IMR-90 (cell line): Measurements from ENCODE around the gene YLPM1. TPM values are rescaled to one million over a fixed set of nuclear protein-coding genes. Genes with fewer than 3 reads are reported as not detected.
"Not testable (repeated sequence)": the region's sequence is repeated elsewhere in the genome, so short reads cannot be mapped to it uniquely, and the experiment has no call there.

Experiments used
- ATAC-seq: fragments of 200-7000 bp; cut with Tn5 transposase; 2 replicates; pipeline ENCODE4 v1.9.1; 2020; ENCODE audit warnings: low read depth, mild to moderate bottlenecking, moderate library complexity
- BruUV-seq: library from RNA; stranded (reverse); fragments of 400-500 nt; replicated peaks from 2 replicates; lab custom pipeline; 2021; lab: Mats Ljungman, UMichigan
- CTCF ChIA-PET: fragments of 300-600 bp; formaldehyde crosslinking; extraction: SDS; loops from one replicate; lab custom pipeline; 2021; ENCODE audit warnings: antibody characterized with exemption; lab: Yijun Ruan, JAX
- POLR2A ChIA-PET: fragments of 300-600 bp; sonication (Branson Sonifier 250); formaldehyde crosslinking; loops from one replicate; lab custom pipeline; 2022; ENCODE audit warnings: antibody characterized with exemption; ENCODE audit not compliant: unreplicated experiment; lab: Charles Lee
- DNase-seq: peaks from one replicate; pipeline ENCODE4 v3.0.0; 2013
- H2AFZ ChIP-seq: replicated peaks from 2 replicates; pipeline ENCODE3; 2013; ENCODE audit warnings: low read length, mild to moderate bottlenecking; ENCODE audit not compliant: poor library complexity
- H2AK5ac ChIP-seq: 2 replicates; pipeline ENCODE4 v1.6.1; 2013; ENCODE audit warnings: low read depth, low read length, inconsistent platforms
- H2AK9ac ChIP-seq: replicated peaks from 2 replicates; pipeline ENCODE3; 2013; ENCODE audit warnings: mild to moderate bottlenecking, low read depth, low read length, moderate library complexity; ENCODE audit not compliant: poor library complexity
- H2BK120ac ChIP-seq: 2 replicates; pipeline ENCODE4 v1.6.1; 2013; ENCODE audit warnings: low read depth, low read length, inconsistent platforms
- H2BK15ac ChIP-seq: 3 replicates; pipeline ENCODE4 v1.6.1; 2013; ENCODE audit warnings: low read depth, low read length, inconsistent platforms
- H2BK20ac ChIP-seq: 2 replicates; pipeline ENCODE4 v1.6.1; 2013; ENCODE audit warnings: low read depth, mild to moderate bottlenecking, inconsistent platforms, low read length, moderate library complexity
- H2BK5ac ChIP-seq: 2 replicates; pipeline ENCODE4 v1.6.1; 2013; ENCODE audit warnings: mild to moderate bottlenecking, low read depth, low read length, inconsistent platforms; ENCODE audit not compliant: poor library complexity, severe bottlenecking
- H3K14ac ChIP-seq: replicated peaks from 2 replicates; pipeline ENCODE4 v1.6.1; 2013; ENCODE audit warnings: low read depth, low read length, inconsistent platforms
- H3K18ac ChIP-seq: 2 replicates; pipeline ENCODE4 v1.6.1; 2013; ENCODE audit warnings: low read depth, low read length, control low read depth
- H3K23ac ChIP-seq: 2 replicates; pipeline ENCODE4 v1.6.1; 2013; ENCODE audit warnings: low read depth, low read length, inconsistent platforms
- H3K27ac ChIP-seq: 2 replicates; pipeline ENCODE4 v1.5.1; 2013; ENCODE audit warnings: mild to moderate bottlenecking, control low read depth, low read length; ENCODE audit not compliant: insufficient read depth
- H3K27me3 ChIP-seq: 2 replicates; pipeline ENCODE4 v1.6.1; 2013; ENCODE audit warnings: low read length; ENCODE audit not compliant: control insufficient read depth, insufficient read depth
- H3K36me3 ChIP-seq: 2 replicates; pipeline ENCODE4 v1.6.1; 2013; ENCODE audit warnings: low read length, mixed read lengths; ENCODE audit not compliant: control insufficient read depth, insufficient read depth
- H3K4ac ChIP-seq: 2 replicates; pipeline ENCODE4 v1.6.1; 2013; ENCODE audit warnings: low read depth, low read length, inconsistent platforms
- H3K4me1 ChIP-seq: 2 replicates; pipeline ENCODE4 v1.6.1; 2013; ENCODE audit warnings: low read length, mixed read lengths; ENCODE audit not compliant: control insufficient read depth, insufficient read depth
- H3K4me2 ChIP-seq: 2 replicates; pipeline ENCODE4 v1.6.1; 2013; ENCODE audit warnings: low read depth, mild to moderate bottlenecking, control low read depth, low read length, moderate library complexity
- H3K4me3 ChIP-seq: 2 replicates; pipeline ENCODE4 v1.5.1; 2013; ENCODE audit warnings: low read depth, mild to moderate bottlenecking, control low read depth, low read length, moderate library complexity; ENCODE audit not compliant: insufficient read depth
- H3K56ac ChIP-seq: 2 replicates; pipeline ENCODE4 v1.6.1; 2013; ENCODE audit warnings: low read length, inconsistent platforms; ENCODE audit not compliant: insufficient read depth; ENCODE audit errors: extremely low read depth
- H3K79me1 ChIP-seq, 2 experiments: 2 replicates each; pipeline ENCODE4 v1.6.1; 2013; ENCODE audit warnings: low read length in 2 of 2, inconsistent platforms in 1 of 2, low read depth in 1 of 2
- H3K9ac ChIP-seq: 2 replicates; pipeline ENCODE4 v1.6.1; 2013; ENCODE audit warnings: low read depth, low read length, control low read depth
- H3K9me1 ChIP-seq: 2 replicates; pipeline ENCODE4 v1.6.1; 2013; ENCODE audit warnings: low read length, inconsistent platforms; ENCODE audit not compliant: insufficient read depth
- H3K9me3 ChIP-seq: 2 replicates; pipeline ENCODE4 v1.6.1; 2013; ENCODE audit warnings: low read length; ENCODE audit not compliant: control insufficient read depth, insufficient read depth
- H4K20me1 ChIP-seq: 2 replicates; pipeline ENCODE4 v1.6.1; 2013; ENCODE audit warnings: low read length, inconsistent platforms; ENCODE audit not compliant: insufficient read depth
- H4K5ac ChIP-seq: 2 replicates; pipeline ENCODE4 v1.6.1; 2013; ENCODE audit warnings: mild to moderate bottlenecking, low read depth, low read length, control low read depth
- H4K8ac ChIP-seq, 2 experiments: 2 replicates each; pipeline ENCODE4 v1.6.1; 2013; ENCODE audit warnings: low read depth in 2 of 2, low read length in 2 of 2, control low read depth in 1 of 2, inconsistent platforms in 1 of 2
- H4K91ac ChIP-seq: 2 replicates; pipeline ENCODE4 v1.6.1; 2013; ENCODE audit warnings: low read depth, low read length, inconsistent platforms; ENCODE audit not compliant: insufficient read depth
- BHLHE40 ChIP-seq: fragments of 150-350 bp; IDR thresholded peaks from 2 replicates; pipeline ENCODE4 v1.6.1; 2016; ENCODE audit warnings: mild to moderate bottlenecking, low read depth, low read length
- RFX5 ChIP-seq: IDR thresholded peaks from 2 replicates; pipeline ENCODE4 v1.8.0; 2012; ENCODE audit warnings: low read depth, mild to moderate bottlenecking, low read length, moderate library complexity
- WGBS, 2 experiments: methylation state at CpG; one replicate each; pipeline versions ENCODE4 v1.1.5 to v1.1.7; 2013; ENCODE audit warnings: missing lambda C conversion rate in 2 of 2; ENCODE audit not compliant: insufficient read length in 1 of 2; ENCODE audit errors: extremely low coverage in 2 of 2; 5-methylcytosine and 5-hydroxymethylcytosine counted together
- dilution Hi-C: fragments of 300-500 bp; cut with HindIII; formaldehyde crosslinking; loops from one replicate; pipeline ENCODE4 v1.14.3; 2018; ENCODE audit warnings: low sequenced_read_pairs; ENCODE audit not compliant: unreplicated experiment
- in situ Hi-C: fragments of 300-500 bp; cut with MboI; formaldehyde crosslinking; loops from 3 replicates; pipeline ENCODE4 v1.14.3; 2019; ENCODE audit warnings: low sequenced_read_pairs, inconsistent platforms, mixed read lengths
- intact Hi-C: fragments of 100-400 bp; cut with micrococcal nuclease; formaldehyde crosslinking; loops from 2 replicates; pipeline ENCODE4 v1.10.0; 2022
- polyA plus RNA-seq, 3 experiments: library from polyadenylated mRNA; depleted of rRNA; stranded (reverse); fragments of >200 nt; gene quantifications; 2 replicates each; pipeline ENCODE4 v1.2.3, GENCODE V29; 2012; ENCODE audit warnings: low replicate concordance in 1 of 3
- total RNA-seq: library from RNA; depleted of rRNA; stranded (reverse); fragments of >200 nt; gene quantifications from 2 replicates; pipeline ENCODE4 v1.2.3, GENCODE V29; 2012
- TF ChIP-seq, protein P1 (sequence below): fragments of 150-350 bp; IDR thresholded peaks from 2 replicates; pipeline ENCODE4 v1.6.1; 2017; ENCODE audit warnings: mild to moderate bottlenecking, antibody characterized with exemption, low read length, low read depth

YLPM1 gene
- total and polyA plus RNA-seq, 2 of the 4 experiments (the other 2 are of a cell fraction) = 8.2 to 19.7 TPM

GRCh38 chr14:74756326-74756725, 6.8 kb upstream of the YLPM1 start:
- no peak overlapping the region for H4K8ac ChIP-seq
- no peak overlapping the region for H3K23ac ChIP-seq
- H3K14ac ChIP-seq = no peak overlapping the region
- no peak overlapping the region for H3K18ac ChIP-seq
- no peak overlapping the region for H2AFZ ChIP-seq
- DNase-seq (no peak), ATAC-seq (no peak)
- ChIA-PET CTCF (no interaction called here), POLR2A (no interaction called here)
- H3K4me1 ChIP-seq = peaks cover 2% of the 10 kb centered on the region; the same call in 1 of the 2 replicates
- no peak overlapping the region for H2AK9ac ChIP-seq
- H3K36me3 ChIP-seq = no peaks in the 10 kb centered on the region
- in situ Hi-C loops = no loop called here
- peaks cover 3% of the 10 kb centered on the region; the same call in 1 of the 2 replicates for H3K9me3 ChIP-seq
- no peaks in the 10 kb centered on the region for H3K9me1 ChIP-seq
- no peaks in the 10 kb centered on the region for H3K79me1 ChIP-seq
- BruUV-seq = no TSS peak
- no peak overlapping the region for H4K5ac ChIP-seq
- no peak overlapping the region for H2BK15ac ChIP-seq
- dilution Hi-C loops = no loop called here
- no peak overlapping the region for H3K56ac ChIP-seq
- H2BK20ac ChIP-seq = no peak overlapping the region
- H2BK120ac ChIP-seq = no peak overlapping the region
- no peaks in the 10 kb centered on the region for H3K27me3 ChIP-seq
- no peak overlapping the region for H2AK5ac ChIP-seq
- H4K20me1 ChIP-seq = no peaks in the 10 kb centered on the region
- no peak overlapping the region for H3K4ac ChIP-seq
- H4K91ac ChIP-seq = no peak overlapping the region
- H2BK5ac ChIP-seq = no peak overlapping the region
- no peak overlapping the region for H3K27ac ChIP-seq
- no peak overlapping the region for H3K9ac ChIP-seq
- intact Hi-C loops = no loop called here
- H3K4me2 ChIP-seq = no peak overlapping the region
- no CpG with 5 or more reads among the region's 1 CpG for WGBS, 2 experiments
- TF ChIP-seq BHLHE40 (no peak), RFX5 (no peak)
- TF ChIP-seq, protein P1, sequence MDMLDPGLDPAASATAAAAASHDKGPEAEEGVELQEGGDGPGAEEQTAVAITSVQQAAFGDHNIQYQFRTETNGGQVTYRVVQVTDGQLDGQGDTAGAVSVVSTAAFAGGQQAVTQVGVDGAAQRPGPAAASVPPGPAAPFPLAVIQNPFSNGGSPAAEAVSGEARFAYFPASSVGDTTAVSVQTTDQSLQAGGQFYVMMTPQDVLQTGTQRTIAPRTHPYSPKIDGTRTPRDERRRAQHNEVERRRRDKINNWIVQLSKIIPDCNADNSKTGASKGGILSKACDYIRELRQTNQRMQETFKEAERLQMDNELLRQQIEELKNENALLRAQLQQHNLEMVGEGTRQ = no peak
- H3K4me3 ChIP-seq = no peak overlapping the region

GRCh38 chr14:74758505-74758904, 4.6 kb upstream of the YLPM1 start:
- H2BK120ac ChIP-seq, H3K9me1 ChIP-seq, DNase-seq, H4K8ac ChIP-seq, ATAC-seq, H2AK5ac ChIP-seq, H3K36me3 ChIP-seq, H4K91ac ChIP-seq, dilution Hi-C loops, H2BK15ac ChIP-seq, H3K18ac ChIP-seq, CTCF ChIA-PET, BruUV-seq, H3K4me3 ChIP-seq, H2BK20ac ChIP-seq, H2BK5ac ChIP-seq, H3K27ac ChIP-seq, H3K27me3 ChIP-seq, H3K9ac ChIP-seq, H3K4ac ChIP-seq, H3K4me2 ChIP-seq, H3K9me3 ChIP-seq, H3K14ac ChIP-seq, H4K5ac ChIP-seq, H3K56ac ChIP-seq, POLR2A ChIA-PET, H2AFZ ChIP-seq, H3K4me1 ChIP-seq, in situ Hi-C loops, H3K23ac ChIP-seq, H4K20me1 ChIP-seq, H2AK9ac ChIP-seq, intact Hi-C loops, H3K79me1 ChIP-seq: not testable (repeated sequence)
- no CpG with 5 or more reads among the region's 5 CpGs for WGBS, 2 experiments
